H1 (cell line): ENCODE measurements around the gene VWA7. TPM values are rescaled to one million over a fixed set of nuclear protein-coding genes. Genes with fewer than 3 reads are reported as not detected.

Source experiments
- CTCF ChIA-PET: fragments of 300-600 bp; sonication (Branson Sonifier 250); formaldehyde crosslinking; loops from one replicate; lab custom pipeline; 2021; ENCODE audit not compliant: partially characterized antibody; lab: Charles Lee
- POLR2A ChIA-PET: fragments of 300-600 bp; sonication (Branson Sonifier 250); formaldehyde crosslinking; loops from one replicate; lab custom pipeline; 2021; ENCODE audit warnings: inconsistent platforms; ENCODE audit not compliant: partially characterized antibody; lab: Charles Lee
- DNase-seq, 2 experiments: peaks; one replicate each; pipeline versions ENCODE4 v3.0.0 to v3.0.0-alpha.2; 2010 to 2022; ENCODE audit warnings: low spot score in 2 of 2, low read depth in 1 of 2, mixed read lengths in 1 of 2
- FAIRE-seq: peaks from 2 replicates; lab custom pipeline; 2011; peaks lifted over from hg19 to GRCh38; lab: Jason Lieb, UNC
- H2AFZ ChIP-seq: 2 replicates; pipeline ENCODE4 v1.8.1; 2012; ENCODE audit warnings: low read length, inconsistent platforms
- H2AK5ac ChIP-seq: 2 replicates; pipeline ENCODE4 v1.6.1; 2013; ENCODE audit warnings: low read depth, low read length
- H2BK120ac ChIP-seq: replicated peaks from 2 replicates; pipeline ENCODE3; 2013; ENCODE audit warnings: low read depth, low read length, inconsistent platforms
- H2BK12ac ChIP-seq: 2 replicates; pipeline ENCODE4 v1.6.1; 2013; ENCODE audit warnings: low read depth, low read length
- H2BK15ac ChIP-seq: 2 replicates; pipeline ENCODE4 v1.6.1; 2013; ENCODE audit warnings: low read length
- H2BK20ac ChIP-seq: 2 replicates; pipeline ENCODE4 v1.6.1; 2013; ENCODE audit warnings: low read length
- H2BK5ac ChIP-seq: 2 replicates; pipeline ENCODE4 v1.6.1; 2013; ENCODE audit warnings: low read depth, low read length
- H3K14ac ChIP-seq: 2 replicates; pipeline ENCODE4 v1.6.1; 2013; ENCODE audit warnings: inconsistent platforms; ENCODE audit not compliant: insufficient read length
- H3K18ac ChIP-seq: 2 replicates; pipeline ENCODE4 v1.6.1; 2013; ENCODE audit warnings: low read length; ENCODE audit errors: extremely low read depth
- H3K23ac ChIP-seq: 2 replicates; pipeline ENCODE4 v1.6.1; 2013; ENCODE audit warnings: inconsistent platforms; ENCODE audit not compliant: insufficient read length
- H3K23me2 ChIP-seq: 2 replicates; pipeline ENCODE4 v1.6.1; 2013; ENCODE audit warnings: low read depth, low read length
- H3K27ac ChIP-seq: 2 replicates; pipeline ENCODE4 v1.6.1; 2011; ENCODE audit warnings: low read depth, low read length, inconsistent platforms
- H3K27me3 ChIP-seq, 4 experiments: replicated peaks in 1 of 4; 1 replicate in 1 of 4; 2 replicates in 3 of 4; pipeline versions ENCODE4 v1.6.1 to v1.8.1; 2011 to 2013; ENCODE audit warnings: low read length in 3 of 4, mild to moderate bottlenecking in 3 of 4, inconsistent platforms in 2 of 4, mixed read lengths in 2 of 4, moderate library complexity in 1 of 4; ENCODE audit not compliant: control insufficient read depth in 3 of 4, insufficient read depth in 3 of 4; ENCODE audit errors: extremely low read depth in 1 of 4
- H3K36me3 ChIP-seq, 4 experiments: 2 replicates each; pipeline versions ENCODE4 v1.6.1 to v1.8.1; 2011 to 2013; ENCODE audit warnings: mild to moderate bottlenecking in 4 of 4, low read length in 3 of 4, moderate library complexity in 2 of 4, control low read depth in 1 of 4, inconsistent platforms in 1 of 4; ENCODE audit not compliant: insufficient read depth in 4 of 4, control insufficient read depth in 2 of 4
- H3K4ac ChIP-seq: replicated peaks from 2 replicates; pipeline ENCODE3; 2013; ENCODE audit warnings: low read length, low read depth, mixed read lengths, inconsistent platforms; ENCODE audit not compliant: insufficient read length
- H3K4me1 ChIP-seq, 4 experiments: replicated peaks in 1 of 4; 1 replicate in 1 of 4; 2 replicates in 3 of 4; pipeline versions ENCODE4 v1.6.1 to v1.8.1; 2011 to 2013; ENCODE audit warnings: low read length in 3 of 4, inconsistent platforms in 2 of 4, mixed read lengths in 1 of 4; ENCODE audit not compliant: insufficient read depth in 4 of 4, control insufficient read depth in 3 of 4
- H3K4me2 ChIP-seq, 2 experiments: 2 replicates each; pipeline versions ENCODE4 v1.6.1 to v1.8.1; 2011 to 2013; ENCODE audit warnings: low read depth in 2 of 2, low read length in 2 of 2, control low read depth in 1 of 2, inconsistent platforms in 1 of 2, mild to moderate bottlenecking in 1 of 2; ENCODE audit not compliant: insufficient read depth in 1 of 2
- H3K4me3 ChIP-seq, 4 experiments: fragments of 200-600, 300-600 bp in 1 of 4; sonication (generic), shearing (Covaris generic), sonication (Bioruptor Twin) in 1 of 4; 2 replicates each; pipeline versions ENCODE4 v1.5.1 to v1.8.1; 2011 to 2016; ENCODE audit warnings: low read length in 4 of 4, low read depth in 3 of 4, control low read depth in 2 of 4, inconsistent platforms in 2 of 4, mild to moderate bottlenecking in 2 of 4, mixed read lengths in 1 of 4, moderate library complexity in 1 of 4; ENCODE audit not compliant: insufficient read depth in 2 of 4; ENCODE audit errors: extremely low read depth in 1 of 4
- H3K56ac ChIP-seq: replicated peaks from 2 replicates; pipeline ENCODE3; 2013; ENCODE audit warnings: low read depth, mild to moderate bottlenecking, mixed read lengths, low read length, inconsistent platforms; ENCODE audit not compliant: insufficient read length
- H3K79me1 ChIP-seq: 2 replicates; pipeline ENCODE4 v1.6.1; 2013; ENCODE audit warnings: low read depth, low read length, control low read depth
- H3K79me2 ChIP-seq, 2 experiments: 2 replicates each; pipeline versions ENCODE4 v1.6.1 to v1.8.1; 2012 to 2013; ENCODE audit warnings: low read length in 2 of 2, mild to moderate bottlenecking in 2 of 2, inconsistent platforms in 1 of 2; ENCODE audit not compliant: insufficient read depth in 2 of 2, control insufficient read depth in 1 of 2
- H3K9ac ChIP-seq, 4 experiments: replicated peaks in 1 of 4; 1 replicate in 1 of 4; 2 replicates in 3 of 4; pipeline versions ENCODE4 v1.6.1 to v1.8.1; 2011 to 2013; ENCODE audit warnings: low read depth in 3 of 4, low read length in 3 of 4, control low read depth in 2 of 4, mild to moderate bottlenecking in 2 of 4, moderate library complexity in 2 of 4, inconsistent platforms in 1 of 4; ENCODE audit errors: extremely low read depth in 1 of 4
- H3K9me3 ChIP-seq, 2 experiments: 2 replicates each; pipeline versions ENCODE4 v1.6.1 to v1.8.1; 2012 to 2013; ENCODE audit warnings: mild to moderate bottlenecking in 2 of 2, moderate library complexity in 2 of 2, control low read depth in 1 of 2, inconsistent platforms in 1 of 2, low read depth in 1 of 2, low read length in 1 of 2, mixed read lengths in 1 of 2; ENCODE audit not compliant: insufficient read depth in 2 of 2
- H4K20me1 ChIP-seq, 2 experiments: replicated peaks in 1 of 2; 2 replicates each; pipeline versions ENCODE3 to v1.8.1; 2011 to 2013; ENCODE audit warnings: inconsistent platforms in 2 of 2, low read length in 2 of 2, mild to moderate bottlenecking in 1 of 2; ENCODE audit not compliant: insufficient read depth in 2 of 2, control insufficient read depth in 1 of 2
- H4K5ac ChIP-seq: 2 replicates; pipeline ENCODE4 v1.6.1; 2013; ENCODE audit warnings: low read length, low read depth, mixed read lengths, inconsistent platforms; ENCODE audit not compliant: insufficient read length
- H4K8ac ChIP-seq: 2 replicates; pipeline ENCODE4 v1.8.0; 2013; ENCODE audit warnings: mild to moderate bottlenecking, moderate library complexity, low read length, inconsistent platforms; ENCODE audit not compliant: insufficient read depth; ENCODE audit errors: extremely low read depth
- H4K91ac ChIP-seq: replicated peaks from 2 replicates; pipeline ENCODE3; 2013; ENCODE audit warnings: low read length, mixed read lengths, inconsistent platforms; ENCODE audit not compliant: insufficient read length
- BCL11A ChIP-seq, 2 experiments: IDR thresholded peaks; one replicate each; pipeline ENCODE4 v1.6.1; 2011; ENCODE audit warnings: low read depth in 2 of 2, low read length in 2 of 2, mild to moderate bottlenecking in 2 of 2
- CEBPB ChIP-seq: IDR thresholded peaks from 2 replicates; pipeline ENCODE4 v1.6.1; 2012; ENCODE audit warnings: low read depth, low read length
- FOSL1 ChIP-seq: IDR thresholded peaks from 2 replicates; pipeline ENCODE4 v1.6.1; 2011; ENCODE audit warnings: mild to moderate bottlenecking, low read depth, low read length, moderate library complexity; ENCODE audit not compliant: insufficient read depth
- KDM5A ChIP-seq: fragments of 200-600 bp; IDR thresholded peaks from 2 replicates; pipeline ENCODE4 v1.7.1; 2012; ENCODE audit warnings: mild to moderate bottlenecking, low read length, inconsistent platforms, mixed read lengths
- RFX5 ChIP-seq: IDR thresholded peaks from 2 replicates; pipeline ENCODE4 v1.6.1; 2011; ENCODE audit warnings: low read depth, low read length, improper control_type of control experiment, borderline replicate concordance
- SP1 ChIP-seq: IDR thresholded peaks from 2 replicates; pipeline ENCODE4 v1.6.1; 2011; ENCODE audit warnings: low read depth, low read length
- SUZ12 ChIP-seq: fragments of 200-600 bp; sonication (generic); IDR thresholded peaks from 2 replicates; pipeline ENCODE4 v1.6.1; 2012; ENCODE audit warnings: mild to moderate bottlenecking, inconsistent platforms, low read length, moderate library complexity, mixed read lengths
- TBP ChIP-seq: IDR thresholded peaks from 2 replicates; pipeline ENCODE4 v1.6.1; 2011; ENCODE audit warnings: low read depth, low read length, improper control_type of control experiment
- WGBS, 2 experiments: shearing (Covaris generic) in 1 of 2; methylation state at CpG; one replicate each; pipeline versions ENCODE4 v1.1.6 to v1.1.7; 2013 to 2015; ENCODE audit warnings: low lambda C conversion rate in 2 of 2, mixed read lengths in 2 of 2, inconsistent platforms in 1 of 2, low coverage in 1 of 2, missing lambda C conversion rate in 1 of 2; ENCODE audit not compliant: insufficient replicate concordance in 2 of 2, insufficient coverage in 1 of 2, insufficient read length in 1 of 2; ENCODE audit errors: extremely low coverage in 1 of 2, missing lambda C conversion rate in 1 of 2; 5-methylcytosine and 5-hydroxymethylcytosine counted together
- polyA plus RNA-seq, 7 experiments: library from polyadenylated mRNA; depleted of rRNA in 3 of 7; stranded (reverse) in 5 of 7; unstranded in 2 of 7; fragments of >200 nt in 5 of 7; fragments of 200-250 nt in 2 of 7; gene quantifications; 1 replicate in 5 of 7; 2 replicates in 1 of 7; 4 replicates in 1 of 7; pipeline versions ENCODE4 v1.2.1 to v1.2.3, GENCODE V29; 2011 to 2013; ENCODE audit warnings: missing spikeins in 2 of 7, mixed read lengths in 2 of 7
- total RNA-seq: library from RNA; stranded (reverse); fragmentation: NEBNext Ultra II Directional; extraction: Animal tissue kit (Norgen Biotek cat#: 25700); gene quantifications from 2 replicates; pipeline ENCODE4 v1.2.1, GENCODE V29; 2021

VWA7 gene
- total and polyA plus RNA-seq, 2 of the 8 experiments (the other 6 are each of a cell fraction or from before 2014, with no cell fraction given) = 0.82 to 2.1 TPM

- Histone ChIP-seq H3K36me3 (peaks cover 2 to 26% (median 13%) of the 10 kb centered on the region in 4 experiments; a peak in 5 of 8 replicates), H2BK20ac (no peak overlapping the region), H3K4ac (no peak overlapping the region), H2AK5ac (no peak overlapping the region), H4K5ac (no peak overlapping the region), H3K9ac (no peak overlapping the region), H3K27ac (no peak overlapping the region), H2BK12ac (no peak overlapping the region), H3K4me1 (peaks cover 0 to 2% (median under 1%) of the 10 kb centered on the region in 4 experiments; a peak in 3 of 7 replicates), H3K4me3 (no peak overlapping the region), H2AFZ (no peak overlapping the region), H4K20me1 (peaks cover 1 to 2% of the 10 kb centered on the region in 2 experiments), H2BK5ac (no peak overlapping the region), H3K23ac (no peak overlapping the region), H3K79me2 (peaks cover 0 to 19% of the 10 kb centered on the region in 2 experiments; a peak in 2 of 4 replicates), H2BK15ac (no peak overlapping the region), H3K9me3 (no peaks in the 10 kb centered on the region), H3K14ac (no peak overlapping the region), H3K56ac (no peak overlapping the region), H3K79me1 (peaks cover 3% of the 10 kb centered on the region; the same call in 1 of the 2 replicates), H3K23me2 (peaks cover 5% of the 10 kb centered on the region; the same call in 1 of the 2 replicates), H3K18ac (no peak overlapping the region), H4K91ac (no peak overlapping the region), H3K4me2 (no peak overlapping the region), H2BK120ac (no peak overlapping the region), H3K27me3 (no peaks in the 10 kb centered on the region), H4K8ac (no peak overlapping the region)
- POLR2A ChIA-PET = interaction anchor here (0.9 to 7.6 kb wide), 6 partner anchors 8 to 71 kb away, joined by 3 to 81 read pairs (median 15); partner anchors contain the start of genes HSPA1A, HSPA1L and LSM2
- WGBS, 2 experiments = 92% methylated on average over 5 of the region's 5 CpGs; no CpG with 5 or more reads in 1 of the 2 experiments
- no peak for DNase-seq
- no peak for FAIRE-seq
- CTCF ChIA-PET = interaction anchor here (0.7 to 5.9 kb wide), 6 partner anchors 8 to 34 kb away, joined by 3 to 28 read pairs (median 4); partner anchors contain the start of genes HSPA1A, HSPA1L and LSM2
- TF ChIP-seq TBP (no peak), RFX5 (no peak), KDM5A (no peak), FOSL1 (no peak), SUZ12 (no peak), SP1 (no peak), CEBPB (no peak), BCL11A (IDR thresholded peaks at IDR 0.05; ENCODE audit: low read depth in 2 of 2, low read length in 2 of 2) (no peak)
Measured at GRCh38 chr6:31797588-31797987, 20.5 kb upstream of the VWA7 start.
